Measurements from ENCODE around the gene GANC.

Gene GANC

GRCh38 chr15:42356851-42357250 is 83.8 kb downstream of the GANC start:
- Histone ChIP-seq H3K27me3 (ENCODE audit: control insufficient read depth in 3 of 3, insufficient read depth in 3 of 3, low read depth in 1 of 3, low read length in 3 of 3) (no peaks in the 10 kb centered on the region), H3K4me1 (ENCODE audit: control insufficient read depth in 2 of 2, insufficient read depth in 1 of 2, low read depth in 1 of 2, low read length in 2 of 2) (no peaks in the 10 kb centered on the region), H3K4ac (ENCODE audit: low read length) (no peak overlapping the region), H3K14ac (ENCODE audit: low read length) (no peak overlapping the region), H2AFZ (ENCODE audit: low read length) (no peak overlapping the region), H3K9ac (ENCODE audit: low read depth, low read length, poor library complexity) (no peak overlapping the region), H3K23ac (ENCODE audit: low read depth, low read length, poor library complexity) (no peak overlapping the region), H3K9me3 (replicated peaks in 1 of 2; ENCODE audit: control insufficient read depth in 2 of 2, insufficient read depth in 1 of 2, low read depth in 1 of 2, low read length in 2 of 2) (no peaks in the 10 kb centered on the region), H4K8ac (ENCODE audit: low read depth, low read length) (no peak overlapping the region), H2BK120ac (ENCODE audit: low read depth, low read length) (no peak overlapping the region), H3K18ac (ENCODE audit: low read length) (no peak overlapping the region), H2BK5ac (ENCODE audit: low read length) (no peak overlapping the region), H2AK5ac (ENCODE audit: low read depth, low read length) (no peak overlapping the region), H4K91ac (ENCODE audit: low read depth, low read length, poor library complexity) (no peak overlapping the region), H3K4me3 (ENCODE audit: low read length in 2 of 2) (no peak overlapping the region), H3K27ac (replicated peaks; ENCODE audit: low read length) (no peak overlapping the region), H2BK15ac (ENCODE audit: low read length) (no peak overlapping the region), H2BK12ac (ENCODE audit: low read length) (no peak overlapping the region), H3K36me3 (replicated peaks in 1 of 2; ENCODE audit: control insufficient read depth in 2 of 2, insufficient read depth in 2 of 2, low read length in 2 of 2) (peaks cover 0 to 3% of the 10 kb centered on the region in 2 donors), H3K4me2 (ENCODE audit: insufficient read depth, low read length, poor library complexity, severe bottlenecking) (no peak overlapping the region), H3K79me1 (ENCODE audit: low read depth, low read length) (no peaks in the 10 kb centered on the region)
- no CpG with 5 or more reads among the region's 5 CpGs for WGBS, 2 donors (ENCODE audit: extremely low coverage in 2 of 2, insufficient read length in 2 of 2, insufficient replicate concordance in 1 of 2)
- DNase-seq (ENCODE audit: low spot score): no peak

- no peak overlapping the region for H4K8ac ChIP-seq (ENCODE audit: low read depth, low read length)
- H4K91ac ChIP-seq (ENCODE audit: low read depth, low read length, poor library complexity): no peak overlapping the region
- H3K9me3 ChIP-seq (replicated peaks in 1 of 2; ENCODE audit: control insufficient read depth in 2 of 2, insufficient read depth in 1 of 2, low read depth in 1 of 2, low read length in 2 of 2): no peaks in the 10 kb centered on the region
- H3K36me3 ChIP-seq (replicated peaks in 1 of 2; ENCODE audit: control insufficient read depth in 2 of 2, insufficient read depth in 2 of 2, low read length in 2 of 2): no peaks in the 10 kb centered on the region
- no peak overlapping the region for H2AFZ ChIP-seq (ENCODE audit: low read length)
- no peak overlapping the region for H3K4ac ChIP-seq (ENCODE audit: low read length)
- no peak overlapping the region for H2AK5ac ChIP-seq (ENCODE audit: low read depth, low read length)
- H3K9ac ChIP-seq (ENCODE audit: low read depth, low read length, poor library complexity): no peak overlapping the region
- H3K4me1 ChIP-seq (ENCODE audit: control insufficient read depth in 2 of 2, insufficient read depth in 1 of 2, low read depth in 1 of 2, low read length in 2 of 2): no peaks in the 10 kb centered on the region
- no peak overlapping the region for H3K14ac ChIP-seq (ENCODE audit: low read length)
- no peak overlapping the region for H3K27ac ChIP-seq (replicated peaks; ENCODE audit: low read length)
- no CpG with 5 or more reads among the region's 2 CpGs for WGBS, 2 donors (ENCODE audit: extremely low coverage in 2 of 2, insufficient read length in 2 of 2, insufficient replicate concordance in 1 of 2)
- no peaks in the 10 kb centered on the region for H3K27me3 ChIP-seq (ENCODE audit: control insufficient read depth in 3 of 3, insufficient read depth in 3 of 3, low read depth in 1 of 3, low read length in 3 of 3)
- DNase-seq (ENCODE audit: low spot score): no peak
- H2BK120ac ChIP-seq (ENCODE audit: low read depth, low read length): no peak overlapping the region
- H3K4me3 ChIP-seq (ENCODE audit: low read length in 2 of 2): no peak overlapping the region
- H3K4me2 ChIP-seq (ENCODE audit: insufficient read depth, low read length, poor library complexity, severe bottlenecking): no peak overlapping the region
- H2BK15ac ChIP-seq (ENCODE audit: low read length): no peak overlapping the region
- H2BK12ac ChIP-seq (ENCODE audit: low read length): no peak overlapping the region
- H3K23ac ChIP-seq (ENCODE audit: low read depth, low read length, poor library complexity): no peak overlapping the region
- no peak overlapping the region for H2BK5ac ChIP-seq (ENCODE audit: low read length)
- no peak overlapping the region for H3K18ac ChIP-seq (ENCODE audit: low read length)
- H3K79me1 ChIP-seq (ENCODE audit: low read depth, low read length): no peaks in the 10 kb centered on the region
Measured at GRCh38 chr15:42358141-42358540, 85.1 kb downstream of the GANC start.

DNA sequence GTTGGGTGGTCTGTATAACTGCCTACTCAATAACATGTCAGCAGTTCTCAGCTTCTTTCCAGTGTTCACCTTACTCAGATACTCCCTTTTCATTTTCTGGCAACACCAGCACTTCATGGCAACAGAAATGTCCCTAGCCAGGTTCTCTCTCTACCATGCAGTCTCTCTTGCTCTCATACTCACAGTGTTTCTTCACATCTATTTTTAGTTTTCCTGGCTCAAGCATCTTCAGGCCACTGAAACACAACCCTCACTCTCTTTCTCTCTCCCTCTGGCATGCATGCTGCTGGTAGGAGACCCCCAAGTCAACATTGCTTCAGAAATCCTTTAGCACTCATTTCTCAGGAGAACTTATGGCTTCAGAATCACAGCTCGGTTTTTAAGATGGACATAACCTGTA is 86.2 kb downstream of the GANC start, which contains the start of gene CAPN3:
TSS of gene CAPN3 (plus strand) at position 253 of the 400 bp plus-strand sequence. CDS start 305 bp downstream, outside the sequence.
- Histone ChIP-seq H3K4me2 (ENCODE audit: insufficient read depth, low read length, poor library complexity, severe bottlenecking) (no peak within 1 kb of the TSS), H4K91ac (ENCODE audit: low read depth, low read length, poor library complexity) (no peak within 1 kb of the TSS), H3K4me3 (ENCODE audit: low read length in 2 of 2) (no peak within 1 kb of the TSS), H3K36me3 (replicated peaks in 1 of 2; ENCODE audit: control insufficient read depth in 2 of 2, insufficient read depth in 2 of 2, low read length in 2 of 2) (no peaks in the 10 kb centered on the region), H2BK12ac (ENCODE audit: low read length) (no peak within 1 kb of the TSS), H4K8ac (ENCODE audit: low read depth, low read length) (no peak within 1 kb of the TSS), H2BK15ac (ENCODE audit: low read length) (no peak within 1 kb of the TSS), H3K27me3 (ENCODE audit: control insufficient read depth in 3 of 3, insufficient read depth in 3 of 3, low read depth in 1 of 3, low read length in 3 of 3) (no peaks in the 10 kb centered on the region), H3K9me3 (replicated peaks in 1 of 2; ENCODE audit: control insufficient read depth in 2 of 2, insufficient read depth in 1 of 2, low read depth in 1 of 2, low read length in 2 of 2) (no peaks in the 10 kb centered on the region), H3K27ac (replicated peaks; ENCODE audit: low read length) (no peak within 1 kb of the TSS), H2AK5ac (ENCODE audit: low read depth, low read length) (no peak within 1 kb of the TSS), H3K4me1 (ENCODE audit: control insufficient read depth in 2 of 2, insufficient read depth in 1 of 2, low read depth in 1 of 2, low read length in 2 of 2) (no peaks in the 10 kb centered on the region), H3K79me1 (ENCODE audit: low read depth, low read length) (no peaks in the 10 kb centered on the region), H3K4ac (ENCODE audit: low read length) (no peak within 1 kb of the TSS), H3K23ac (ENCODE audit: low read depth, low read length, poor library complexity) (no peak within 1 kb of the TSS), H3K14ac (ENCODE audit: low read length) (no peak within 1 kb of the TSS), H3K9ac (ENCODE audit: low read depth, low read length, poor library complexity) (no peak within 1 kb of the TSS), H2BK120ac (ENCODE audit: low read depth, low read length) (no peak within 1 kb of the TSS), H2AFZ (ENCODE audit: low read length) (no peak within 1 kb of the TSS), H2BK5ac (ENCODE audit: low read length) (no peak within 1 kb of the TSS), H3K18ac (ENCODE audit: low read length) (no peak within 1 kb of the TSS)
- WGBS, 2 donors (ENCODE audit: extremely low coverage in 2 of 2, insufficient read length in 2 of 2, insufficient replicate concordance in 1 of 2): no CpG with 5 or more reads among the region's 1 CpG
- DNase-seq (ENCODE audit: low spot score): no peak

GRCh38 chr15:42359985-42360384 is 87.0 kb downstream of the GANC start:
- H3K9me3 ChIP-seq (replicated peaks in 1 of 2; ENCODE audit: control insufficient read depth in 2 of 2, insufficient read depth in 1 of 2, low read depth in 1 of 2, low read length in 2 of 2): no peaks in the 10 kb centered on the region
- H2AFZ ChIP-seq (ENCODE audit: low read length): no peak overlapping the region
- H2BK12ac ChIP-seq (ENCODE audit: low read length): no peak overlapping the region
- WGBS, 2 donors (ENCODE audit: extremely low coverage in 2 of 2, insufficient read length in 2 of 2, insufficient replicate concordance in 1 of 2): no CpG with 5 or more reads among the region's 7 CpGs
- no peak overlapping the region for H4K91ac ChIP-seq (ENCODE audit: low read depth, low read length, poor library complexity)
- no peak overlapping the region for H2BK15ac ChIP-seq (ENCODE audit: low read length)
- H3K4me1 ChIP-seq (ENCODE audit: control insufficient read depth in 2 of 2, insufficient read depth in 1 of 2, low read depth in 1 of 2, low read length in 2 of 2): no peaks in the 10 kb centered on the region
- no peak overlapping the region for H3K4me3 ChIP-seq (ENCODE audit: low read length in 2 of 2)
- no peak overlapping the region for H3K4ac ChIP-seq (ENCODE audit: low read length)
- no peak overlapping the region for H3K27ac ChIP-seq (replicated peaks; ENCODE audit: low read length)
- H2BK120ac ChIP-seq (ENCODE audit: low read depth, low read length): no peak overlapping the region
- H3K36me3 ChIP-seq (replicated peaks in 1 of 2; ENCODE audit: control insufficient read depth in 2 of 2, insufficient read depth in 2 of 2, low read length in 2 of 2): no peaks in the 10 kb centered on the region
- H3K79me1 ChIP-seq (ENCODE audit: low read depth, low read length): no peaks in the 10 kb centered on the region
- H3K14ac ChIP-seq (ENCODE audit: low read length): no peak overlapping the region
- H3K18ac ChIP-seq (ENCODE audit: low read length): no peak overlapping the region
- no peak for DNase-seq (ENCODE audit: low spot score)
- no peak overlapping the region for H4K8ac ChIP-seq (ENCODE audit: low read depth, low read length)
- H2AK5ac ChIP-seq (ENCODE audit: low read depth, low read length): no peak overlapping the region
- H2BK5ac ChIP-seq (ENCODE audit: low read length): no peak overlapping the region
- no peak overlapping the region for H3K9ac ChIP-seq (ENCODE audit: low read depth, low read length, poor library complexity)
- H3K4me2 ChIP-seq (ENCODE audit: insufficient read depth, low read length, poor library complexity, severe bottlenecking): no peak overlapping the region
- no peaks in the 10 kb centered on the region for H3K27me3 ChIP-seq (ENCODE audit: control insufficient read depth in 3 of 3, insufficient read depth in 3 of 3, low read depth in 1 of 3, low read length in 3 of 3)
- H3K23ac ChIP-seq (ENCODE audit: low read depth, low read length, poor library complexity): no peak overlapping the region

All from neuronal stem cell (in vitro differentiated cells).